GM12878 (cell line): ENCODE measurements around the gene STON1. TPM values are rescaled to one million over a fixed set of nuclear protein-coding genes. Genes with fewer than 3 reads are reported as not detected.

Experiments used
- ATAC-seq: fragments of 200-7000 bp; cut with Tn5 transposase; 3 replicates; pipeline ENCODE4 v1.9.1; 2020; ENCODE audit warnings: mild to moderate bottlenecking, moderate library complexity
- BruUV-seq: library from RNA; stranded (reverse); fragments of 400-500 nt; replicated peaks from 2 replicates; lab custom pipeline; 2021; lab: Mats Ljungman, UMichigan
- CTCF ChIA-PET: fragments of 300-600 bp; sonication (Branson Sonifier 250); formaldehyde crosslinking; extraction: SDS; loops from one replicate; lab custom pipeline; 2021; ENCODE audit warnings: inconsistent platforms; lab: Yijun Ruan, JAX
- POLR2A ChIA-PET: fragments of 350-600 bp; formaldehyde crosslinking; extraction: SDS; loops from one replicate; lab custom pipeline; 2021; ENCODE audit warnings: inconsistent platforms; lab: Charles Lee
- RAD21 ChIA-PET: fragments of 300-600 bp; sonication (Branson Sonifier 250); formaldehyde crosslinking; loops from one replicate; lab custom pipeline; 2023; ENCODE audit warnings: antibody characterized with exemption; ENCODE audit not compliant: unreplicated experiment; lab: Charles Lee
- SMC1A ChIA-PET: fragments of 300-600 bp; sonication (Branson Sonifier 250); formaldehyde crosslinking; loops from one replicate; lab custom pipeline; 2023; ENCODE audit not compliant: unreplicated experiment, uncharacterized antibody; lab: Charles Lee
- DNase-seq: peaks from one replicate; pipeline ENCODE4 v3.0.0-alpha.2; 2011; ENCODE audit warnings: low read depth, low spot score
- FAIRE-seq: peaks from 3 replicates; lab custom pipeline; 2011; peaks lifted over from hg19 to GRCh38; lab: Jason Lieb, UNC
- H2AFZ ChIP-seq: 2 replicates; pipeline ENCODE4 v1.6.0; 2011; ENCODE audit warnings: low read depth, low read length, control low read depth; ENCODE audit not compliant: control insufficient read depth
- H3K27ac ChIP-seq: 2 replicates; pipeline ENCODE4 v1.5.1; 2011; ENCODE audit warnings: control low read depth; ENCODE audit not compliant: control insufficient read depth, insufficient read depth
- H3K27me3 ChIP-seq, 2 experiments: replicated peaks in 1 of 2; 2 replicates each; pipeline versions ENCODE4 v1.6.0 to v1.6.1; 2011; ENCODE audit warnings: low read length in 1 of 2; ENCODE audit not compliant: control insufficient read depth in 2 of 2, insufficient read depth in 2 of 2
- H3K36me3 ChIP-seq, 2 experiments: 2 replicates each; pipeline ENCODE4 v1.5.1; 2011; ENCODE audit warnings: low read length in 1 of 2; ENCODE audit not compliant: control insufficient read depth in 2 of 2, insufficient read depth in 2 of 2
- H3K4me1 ChIP-seq: 2 replicates; pipeline ENCODE4 v1.6.1; 2011; ENCODE audit warnings: mild to moderate bottlenecking, low read length, moderate library complexity, mixed read lengths; ENCODE audit not compliant: control insufficient read depth, insufficient read depth
- H3K4me2 ChIP-seq: 2 replicates; pipeline ENCODE4 v1.6.0; 2011; ENCODE audit warnings: control low read depth; ENCODE audit not compliant: control insufficient read depth, insufficient read depth
- H3K4me3 ChIP-seq: fragments of 200-600 bp; sonication (generic); 2 replicates; pipeline ENCODE4 v1.5.1; 2016
- H3K79me2 ChIP-seq: 2 replicates; pipeline ENCODE4 v1.6.0; 2011; ENCODE audit warnings: low read length; ENCODE audit not compliant: control insufficient read depth, insufficient read depth
- H3K9ac ChIP-seq: 2 replicates; pipeline ENCODE4 v1.8.0; 2011; ENCODE audit warnings: low read length, control low read depth, mixed read lengths; ENCODE audit not compliant: control insufficient read depth, insufficient read depth
- H3K9me3 ChIP-seq: replicated peaks from 3 replicates; pipeline ENCODE4 v1.5.1; 2011; ENCODE audit warnings: mild to moderate bottlenecking, low read length; ENCODE audit not compliant: control insufficient read depth, insufficient read depth
- H4K20me1 ChIP-seq: 2 replicates; pipeline ENCODE4 v1.6.0; 2011; ENCODE audit not compliant: control insufficient read depth, insufficient read depth
- BACH1 ChIP-seq: fragments of 450-650 bp; IDR thresholded peaks from 2 replicates; pipeline ENCODE4 v1.6.1; 2017; ENCODE audit warnings: mild to moderate bottlenecking, borderline replicate concordance
- EED ChIP-seq: sonication (generic); IDR thresholded peaks from 2 replicates; pipeline ENCODE4 v1.6.1; 2016; ENCODE audit warnings: antibody characterized with exemption, low read depth
- ESRRA ChIP-seq: IDR thresholded peaks from 2 replicates; pipeline ENCODE4 v1.6.1; 2012; ENCODE audit warnings: mild to moderate bottlenecking, low read length, improper control_type of control experiment
- HDAC6 ChIP-seq: fragments of 200-600 bp; sonication (generic); IDR thresholded peaks from one replicate; pipeline ENCODE4 v1.8.0; 2017; ENCODE audit warnings: antibody characterized with exemption; ENCODE audit not compliant: unreplicated experiment
- JUNB ChIP-seq: IDR thresholded peaks from 2 replicates; pipeline ENCODE4 v1.6.1; 2016; ENCODE audit warnings: antibody characterized with exemption, mild to moderate bottlenecking
- POU2F2 ChIP-seq: IDR thresholded peaks from 3 replicates; pipeline ENCODE4 v1.6.1; 2011; ENCODE audit warnings: low read depth, mild to moderate bottlenecking, low read length, borderline replicate concordance
- RFX5 ChIP-seq: IDR thresholded peaks from 2 replicates; pipeline ENCODE4 v1.6.1; 2011; ENCODE audit warnings: low read depth, low read length, improper control_type of control experiment
- SIX5 ChIP-seq: IDR thresholded peaks from 2 replicates; pipeline ENCODE4 v1.6.1; 2011; ENCODE audit warnings: mild to moderate bottlenecking, low read depth, low read length, moderate library complexity; ENCODE audit not compliant: severe bottlenecking
- SMAD5 ChIP-seq: IDR thresholded peaks from 2 replicates; pipeline ENCODE4 v1.6.1; 2016; ENCODE audit warnings: antibody characterized with exemption, low read depth
- STAT1 ChIP-seq: fragments of 450-650 bp; conservative IDR thresholded peaks from 2 replicates; pipeline ENCODE4 v1.6.1; 2014; ENCODE audit warnings: antibody characterized with exemption, mild to moderate bottlenecking
- TCF7 ChIP-seq: IDR thresholded peaks from 2 replicates; pipeline ENCODE4 v1.6.1; 2014; ENCODE audit warnings: antibody characterized with exemption, borderline replicate concordance
- ZZZ3 ChIP-seq: IDR thresholded peaks from 2 replicates; pipeline ENCODE4 v1.6.1; 2011; ENCODE audit warnings: low read depth; ENCODE audit not compliant: control insufficient read depth, insufficient read length
- WGBS: methylation state at CpG from one replicate; pipeline ENCODE4 v1.1.6; 2016; ENCODE audit warnings: low lambda C conversion rate; ENCODE audit not compliant: insufficient replicate concordance, insufficient coverage; ENCODE audit errors: missing lambda C conversion rate; 5-methylcytosine and 5-hydroxymethylcytosine counted together
- in situ Hi-C: fragments of 300-500 bp; cut with MboI; formaldehyde crosslinking; loops from 9 replicates; pipeline ENCODE4 v1.14.3; 2018; ENCODE audit warnings: mixed read lengths
- intact Hi-C: fragments of 100-400 bp; cut with micrococcal nuclease; formaldehyde crosslinking; loops from one replicate; pipeline ENCODE4 v1.14.2; 2022; ENCODE audit not compliant: unreplicated experiment
- polyA plus RNA-seq, 11 experiments: library from polyadenylated mRNA; depleted of rRNA in 4 of 11; unstranded in 6 of 11; stranded (reverse) in 5 of 11; fragments of >200 nt; fragmentation: Nextera tagmentation in 4 of 11; fragmentation: Illumina TruSeq in 1 of 11; extraction: Ambion mirVana in 4 of 11; extraction: Trizol in 1 of 11; gene quantifications; 1 replicate in 1 of 11; 2 replicates in 10 of 11; pipeline versions ENCODE4 v1.2.1 to v1.2.3, GENCODE V29; 2011 to 2016; ENCODE audit warnings: inconsistent platforms in 2 of 11, missing spikeins in 2 of 11, low read depth in 1 of 11
- total RNA-seq, 4 experiments: library from RNA; depleted of rRNA in 3 of 4; stranded (reverse); fragments of >200 nt in 3 of 4; fragmentation: Illumina TruSeq in 1 of 4; extraction: Trizol in 1 of 4; gene quantifications; 2 replicates each; pipeline versions ENCODE4 v1.2.1 to v1.2.3, GENCODE V29; 2013 to 2021
- TF ChIP-seq, protein P1 (sequence below): IDR thresholded peaks from 2 replicates; pipeline ENCODE4 v1.6.1; 2011; ENCODE audit warnings: low read depth, low read length, improper control_type of control experiment, borderline replicate concordance
- TF ChIP-seq, protein P2 (sequence below): IDR thresholded peaks from 2 replicates; pipeline ENCODE4 v1.6.1; 2011; ENCODE audit warnings: borderline replicate concordance, low read depth, mild to moderate bottlenecking, moderate library complexity, low read length; ENCODE audit not compliant: insufficient read depth, poor library complexity, severe bottlenecking
- TF ChIP-seq, protein P3 (sequence below): fragments of 450-650 bp; formaldehyde crosslinking; IDR thresholded peaks from 2 replicates; pipeline ENCODE4 v1.5.0; 2022; ENCODE audit warnings: mild to moderate bottlenecking, missing genetic modification characterization
- TF ChIP-seq, protein P4 (sequence below), 3 experiments: IDR thresholded peaks in 2 of 3; conservative IDR thresholded peaks in 1 of 3; 2 replicates each; pipeline ENCODE4 v1.5.1; 2011; ENCODE audit warnings: low read depth in 3 of 3, low read length in 3 of 3, mild to moderate bottlenecking in 3 of 3, control low read depth in 2 of 3, moderate library complexity in 2 of 3, inconsistent platforms in 1 of 3, mixed read lengths in 1 of 3; ENCODE audit not compliant: control insufficient read depth in 2 of 3, insufficient read depth in 1 of 3; ENCODE audit errors: extremely low read depth in 1 of 3
- TF ChIP-seq, protein P5 (sequence below): IDR thresholded peaks from 2 replicates; pipeline ENCODE4 v1.6.1; 2012; ENCODE audit warnings: low read length, inconsistent platforms

STON1 gene
- total and polyA plus RNA-seq, 10 of the 15 experiments (the other 5 are each of a cell fraction or from before 2014, with no cell fraction given) = 0.11 to 0.90 (median 0.22) TPM; not detected in 2

DNA sequence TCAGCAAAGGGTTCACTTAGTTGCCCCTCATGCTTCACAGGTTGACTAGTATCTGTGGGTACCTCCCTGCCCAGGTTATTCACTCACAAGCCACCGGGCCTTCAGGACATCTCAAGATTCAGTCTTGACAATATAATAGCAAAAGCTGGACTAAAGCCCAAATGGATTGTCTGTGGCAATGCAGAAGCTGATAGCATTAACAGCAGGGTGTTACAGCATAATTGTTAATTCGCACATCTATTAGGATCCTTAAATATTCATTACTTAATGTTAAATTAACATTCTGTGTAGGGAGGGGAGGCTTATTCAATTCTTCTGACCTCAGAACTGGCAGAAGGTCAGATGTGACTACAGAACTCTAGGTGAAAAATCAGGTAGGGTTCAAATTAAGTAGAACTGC lies 67.5 kb downstream of the STON1 start:
- Histone ChIP-seq H3K4me3 (no peak overlapping the region), H2AFZ (no peak overlapping the region), H4K20me1 (no peaks in the 10 kb centered on the region), H3K9me3 (no peaks in the 10 kb centered on the region), H3K27ac (no peak overlapping the region), H3K79me2 (no peaks in the 10 kb centered on the region), H3K36me3 (no peaks in the 10 kb centered on the region), H3K4me2 (no peak overlapping the region), H3K9ac (no peak overlapping the region), H3K27me3 (peaks cover 0 to 2% of the 10 kb centered on the region in 2 experiments; a peak in 1 of 4 replicates), H3K4me1 (no peaks in the 10 kb centered on the region)
- ChIA-PET CTCF (no interaction called here), POLR2A (no interaction called here), RAD21 (no interaction called here), SMC1A (no interaction called here)
- no peak for ATAC-seq
- 60% methylated on average over 2 of the region's 2 CpGs for WGBS
- in situ Hi-C loops = no loop called here
- intact Hi-C loops = no loop called here
- no TSS peak for BruUV-seq
- no peak for DNase-seq
- no peak for FAIRE-seq
- TF ChIP-seq BACH1 (no peak), TCF7 (no peak), EED (no peak), STAT1 (no peak), ESRRA (no peak), ZZZ3 (no peak), SMAD5 (no peak), SIX5 (no peak), HDAC6 (no peak), JUNB (no peak), POU2F2 (no peak), RFX5 (no peak)
- TF ChIP-seq, protein P1, sequence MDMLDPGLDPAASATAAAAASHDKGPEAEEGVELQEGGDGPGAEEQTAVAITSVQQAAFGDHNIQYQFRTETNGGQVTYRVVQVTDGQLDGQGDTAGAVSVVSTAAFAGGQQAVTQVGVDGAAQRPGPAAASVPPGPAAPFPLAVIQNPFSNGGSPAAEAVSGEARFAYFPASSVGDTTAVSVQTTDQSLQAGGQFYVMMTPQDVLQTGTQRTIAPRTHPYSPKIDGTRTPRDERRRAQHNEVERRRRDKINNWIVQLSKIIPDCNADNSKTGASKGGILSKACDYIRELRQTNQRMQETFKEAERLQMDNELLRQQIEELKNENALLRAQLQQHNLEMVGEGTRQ = no peak
- TF ChIP-seq, protein P2, sequence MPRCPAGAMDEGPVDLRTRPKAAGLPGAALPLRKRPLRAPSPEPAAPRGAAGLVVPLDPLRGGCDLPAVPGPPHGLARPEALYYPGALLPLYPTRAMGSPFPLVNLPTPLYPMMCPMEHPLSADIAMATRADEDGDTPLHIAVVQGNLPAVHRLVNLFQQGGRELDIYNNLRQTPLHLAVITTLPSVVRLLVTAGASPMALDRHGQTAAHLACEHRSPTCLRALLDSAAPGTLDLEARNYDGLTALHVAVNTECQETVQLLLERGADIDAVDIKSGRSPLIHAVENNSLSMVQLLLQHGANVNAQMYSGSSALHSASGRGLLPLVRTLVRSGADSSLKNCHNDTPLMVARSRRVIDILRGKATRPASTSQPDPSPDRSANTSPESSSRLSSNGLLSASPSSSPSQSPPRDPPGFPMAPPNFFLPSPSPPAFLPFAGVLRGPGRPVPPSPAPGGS = no peak
- TF ChIP-seq, protein P3, sequence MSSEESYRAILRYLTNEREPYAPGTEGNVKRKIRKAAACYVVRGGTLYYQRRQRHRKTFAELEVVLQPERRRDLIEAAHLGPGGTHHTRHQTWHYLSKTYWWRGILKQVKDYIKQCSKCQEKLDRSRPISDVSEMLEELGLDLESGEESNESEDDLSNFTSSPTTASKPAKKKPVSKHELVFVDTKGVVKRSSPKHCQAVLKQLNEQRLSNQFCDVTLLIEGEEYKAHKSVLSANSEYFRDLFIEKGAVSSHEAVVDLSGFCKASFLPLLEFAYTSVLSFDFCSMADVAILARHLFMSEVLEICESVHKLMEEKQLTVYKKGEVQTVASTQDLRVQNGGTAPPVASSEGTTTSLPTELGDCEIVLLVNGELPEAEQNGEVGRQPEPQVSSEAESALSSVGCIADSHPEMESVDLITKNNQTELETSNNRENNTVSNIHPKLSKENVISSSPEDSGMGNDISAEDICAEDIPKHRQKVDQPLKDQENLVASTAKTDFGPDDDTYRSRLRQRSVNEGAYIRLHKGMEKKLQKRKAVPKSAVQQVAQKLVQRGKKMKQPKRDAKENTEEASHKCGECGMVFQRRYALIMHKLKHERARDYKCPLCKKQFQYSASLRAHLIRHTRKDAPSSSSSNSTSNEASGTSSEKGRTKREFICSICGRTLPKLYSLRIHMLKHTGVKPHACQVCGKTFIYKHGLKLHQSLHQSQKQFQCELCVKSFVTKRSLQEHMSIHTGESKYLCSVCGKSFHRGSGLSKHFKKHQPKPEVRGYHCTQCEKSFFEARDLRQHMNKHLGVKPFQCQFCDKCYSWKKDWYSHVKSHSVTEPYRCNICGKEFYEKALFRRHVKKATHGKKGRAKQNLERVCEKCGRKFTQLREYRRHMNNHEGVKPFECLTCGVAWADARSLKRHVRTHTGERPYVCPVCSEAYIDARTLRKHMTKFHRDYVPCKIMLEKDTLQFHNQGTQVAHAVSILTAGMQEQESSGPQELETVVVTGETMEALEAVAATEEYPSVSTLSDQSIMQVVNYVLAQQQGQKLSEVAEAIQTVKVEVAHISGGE (CRISPR knock-in tag) = no peak
- TF ChIP-seq, protein P4, sequence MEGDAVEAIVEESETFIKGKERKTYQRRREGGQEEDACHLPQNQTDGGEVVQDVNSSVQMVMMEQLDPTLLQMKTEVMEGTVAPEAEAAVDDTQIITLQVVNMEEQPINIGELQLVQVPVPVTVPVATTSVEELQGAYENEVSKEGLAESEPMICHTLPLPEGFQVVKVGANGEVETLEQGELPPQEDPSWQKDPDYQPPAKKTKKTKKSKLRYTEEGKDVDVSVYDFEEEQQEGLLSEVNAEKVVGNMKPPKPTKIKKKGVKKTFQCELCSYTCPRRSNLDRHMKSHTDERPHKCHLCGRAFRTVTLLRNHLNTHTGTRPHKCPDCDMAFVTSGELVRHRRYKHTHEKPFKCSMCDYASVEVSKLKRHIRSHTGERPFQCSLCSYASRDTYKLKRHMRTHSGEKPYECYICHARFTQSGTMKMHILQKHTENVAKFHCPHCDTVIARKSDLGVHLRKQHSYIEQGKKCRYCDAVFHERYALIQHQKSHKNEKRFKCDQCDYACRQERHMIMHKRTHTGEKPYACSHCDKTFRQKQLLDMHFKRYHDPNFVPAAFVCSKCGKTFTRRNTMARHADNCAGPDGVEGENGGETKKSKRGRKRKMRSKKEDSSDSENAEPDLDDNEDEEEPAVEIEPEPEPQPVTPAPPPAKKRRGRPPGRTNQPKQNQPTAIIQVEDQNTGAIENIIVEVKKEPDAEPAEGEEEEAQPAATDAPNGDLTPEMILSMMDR (IDR thresholded peaks at IDR 0.05 in 2 of 3, conservative IDR thresholded peaks at IDR 0.05 in 1 of 3; ENCODE audit: control insufficient read depth in 2 of 3, extremely low read depth in 1 of 3, insufficient read depth in 1 of 3, low read depth in 3 of 3, low read length in 3 of 3) = no peak
- TF ChIP-seq, protein P5, sequence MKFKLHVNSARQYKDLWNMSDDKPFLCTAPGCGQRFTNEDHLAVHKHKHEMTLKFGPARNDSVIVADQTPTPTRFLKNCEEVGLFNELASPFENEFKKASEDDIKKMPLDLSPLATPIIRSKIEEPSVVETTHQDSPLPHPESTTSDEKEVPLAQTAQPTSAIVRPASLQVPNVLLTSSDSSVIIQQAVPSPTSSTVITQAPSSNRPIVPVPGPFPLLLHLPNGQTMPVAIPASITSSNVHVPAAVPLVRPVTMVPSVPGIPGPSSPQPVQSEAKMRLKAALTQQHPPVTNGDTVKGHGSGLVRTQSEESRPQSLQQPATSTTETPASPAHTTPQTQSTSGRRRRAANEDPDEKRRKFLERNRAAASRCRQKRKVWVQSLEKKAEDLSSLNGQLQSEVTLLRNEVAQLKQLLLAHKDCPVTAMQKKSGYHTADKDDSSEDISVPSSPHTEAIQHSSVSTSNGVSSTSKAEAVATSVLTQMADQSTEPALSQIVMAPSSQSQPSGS = no peak
